Colonic mucosa (tissue), 4 donors: ENCODE measurements around the gene RREB1. TPM values are rescaled to one million over a fixed set of nuclear protein-coding genes. Genes with fewer than 3 reads are reported as not detected.
A peak's percentile ranks its signal among the peaks of the same experiment; 100 is the strongest.
"Not testable (repeated sequence)": the region's sequence is repeated elsewhere in the genome, so short reads cannot be mapped to it uniquely, and the experiment has no call there.

ENCODE experiments used
- DNase-seq: peaks from one replicate; pipeline ENCODE4 v3.0.0-alpha.2; 2020
- H3K27ac ChIP-seq: fragments of 200-600 bp; one replicate; pipeline ENCODE4 v1.8.0; 2021
- H3K27me3 ChIP-seq: fragments of 200-600 bp; one replicate; pipeline ENCODE4 v1.8.0; 2021
- H3K36me3 ChIP-seq: fragments of 200-600 bp; one replicate; pipeline ENCODE4 v1.8.0; 2021
- H3K4me1 ChIP-seq: fragments of 200-600 bp; one replicate; pipeline ENCODE4 v1.8.0; 2021; ENCODE audit warnings: mild to moderate bottlenecking
- H3K4me3 ChIP-seq: fragments of 200-600 bp; one replicate; pipeline ENCODE4 v1.8.0; 2021
- H3K9ac ChIP-seq, 2 donors: one replicate each; pipeline ENCODE4 v1.7.0; 2013; ENCODE audit warnings: control low read depth in 2 of 2, low read depth in 2 of 2, low read length in 2 of 2
- H3K9me3 ChIP-seq: fragments of 200-600 bp; one replicate; pipeline ENCODE4 v1.8.0; 2021
- CTCF ChIP-seq: fragments of 200-600 bp; IDR thresholded peaks from one replicate; pipeline ENCODE4 v1.8.0; 2022; ENCODE audit warnings: antibody characterized with exemption, mild to moderate bottlenecking
- intact Hi-C: fragments of 100-400 bp; cut with DNase I; formaldehyde crosslinking; loops from one replicate; pipeline ENCODE4 v1.14.1; 2022
- total RNA-seq, 2 donors: library from RNA; stranded (reverse); fragmentation: NEBNext Ultra II Directional in 1 of 2; extraction: Animal tissue kit (Norgen Biotek cat#: 25700) in 1 of 2; gene quantifications; one replicate each; pipeline ENCODE4 v1.2.1, GENCODE V29; 2021
- donor health status: healthy.
- donor health status: DM: no; HTN: no; CAD: no.
- donor health status: DM: no; HTN: no; CAD: no.

The RREB1 gene
- total RNA-seq, 2 donors from 2014 or later: 79.0 to 81.3 TPM

GRCh38 chr6:7271205-7271534, 163.4 kb downstream of the RREB1 start:
- intact Hi-C loops: no loop called here

GRCh38 chr6:7273709-7274108, 165.9 kb downstream of the RREB1 start:
- intact Hi-C loops: no loop called here
- no peaks in the 10 kb centered on the region for H3K27me3 ChIP-seq
- no peaks in the 10 kb centered on the region for H3K4me1 ChIP-seq
- H3K4me3 ChIP-seq: no peak overlapping the region
- TF ChIP-seq CTCF: no peak
- H3K9ac ChIP-seq: no peak overlapping the region
- H3K9me3 ChIP-seq: no peaks in the 10 kb centered on the region
- no peak for DNase-seq
- H3K27ac ChIP-seq: no peak overlapping the region
- H3K36me3 ChIP-seq: no peaks in the 10 kb centered on the region

More at GRCh38 chr6:7271205-7271534, 163.4 kb downstream of the RREB1 start:
- no peaks in the 10 kb centered on the region for H3K9me3 ChIP-seq
- H3K9ac ChIP-seq: no peak overlapping the region
- H3K4me1 ChIP-seq: no peaks in the 10 kb centered on the region
- H3K4me3 ChIP-seq: no peak overlapping the region
- H3K27ac ChIP-seq: no peak overlapping the region
- no peak for DNase-seq
- H3K27me3 ChIP-seq: no peaks in the 10 kb centered on the region
- no peak for TF ChIP-seq CTCF
- H3K36me3 ChIP-seq: no peaks in the 10 kb centered on the region

- H3K27ac ChIP-seq, DNase-seq, H3K9ac ChIP-seq, H3K4me1 ChIP-seq, intact Hi-C loops, H3K4me3 ChIP-seq, H3K9me3 ChIP-seq, H3K27me3 ChIP-seq, H3K36me3 ChIP-seq: not testable (repeated sequence)
Measured at GRCh38 chr6:7274525-7274924, 166.8 kb downstream of the RREB1 start.

- TF ChIP-seq CTCF: peak; percentile 3
- no peak for DNase-seq
- no peaks in the 10 kb centered on the region for H3K9me3 ChIP-seq
- no peaks in the 10 kb centered on the region for H3K4me1 ChIP-seq
- H3K36me3 ChIP-seq: no peaks in the 10 kb centered on the region
- no peak overlapping the region for H3K27ac ChIP-seq
- no peak overlapping the region for H3K4me3 ChIP-seq
- no peaks in the 10 kb centered on the region for H3K27me3 ChIP-seq
- no peak overlapping the region for H3K9ac ChIP-seq
- intact Hi-C loops: loop anchor here (5.0 kb wide), 1 partner anchor 341 kb away; no protein-coding TSS in a partner anchor
Measured at GRCh38 chr6:7276199-7276524, 168.4 kb downstream of the RREB1 start.

GRCh38 chr6:7282097-7282906, 174.5 kb downstream of the RREB1 start:
- intact Hi-C loops: no loop called here
- H3K4me3 ChIP-seq: no peak overlapping the region
- no peaks in the 10 kb centered on the region for H3K4me1 ChIP-seq
- no peak for DNase-seq
- no peak overlapping the region for H3K9ac ChIP-seq
- no peaks in the 10 kb centered on the region for H3K9me3 ChIP-seq
- no peak for TF ChIP-seq CTCF
- peaks cover 4% of the 10 kb centered on the region for H3K36me3 ChIP-seq
- no peak overlapping the region for H3K27ac ChIP-seq
- no peaks in the 10 kb centered on the region for H3K27me3 ChIP-seq

GRCh38 chr6:7283676-7284075, 175.9 kb downstream of the RREB1 start:
- Histone ChIP-seq H3K9ac (no peak overlapping the region), H3K4me1 (no peaks in the 10 kb centered on the region), H3K9me3 (no peaks in the 10 kb centered on the region), H3K27ac (no peak overlapping the region), H3K36me3 (peaks cover 17% of the 10 kb centered on the region), H3K27me3 (no peaks in the 10 kb centered on the region), H3K4me3 (no peak overlapping the region)
- TF ChIP-seq CTCF: no peak
- intact Hi-C loops: no loop called here
- no peak for DNase-seq
